Tibial artery (tissue), 4 donors: ENCODE results near the gene SERPINA9.

Source experiments
- DNase-seq, 2 donors: peaks; one replicate each; pipeline ENCODE4 v3.0.0-alpha.2; 2019
- H3K27ac ChIP-seq, 2 donors: fragments of 200-600 bp; sonication (generic) in 1 of 2; 1 replicate in 1 of 2; 2 replicates in 1 of 2; pipeline ENCODE4 v1.5.1; 2018 to 2019; ENCODE audit warnings: mild to moderate bottlenecking in 1 of 2
- H3K27me3 ChIP-seq, 2 donors: fragments of 200-600 bp; sonication (generic) in 1 of 2; one replicate each; pipeline versions ENCODE4 v1.5.1 to v1.6.0; 2016 to 2019
- H3K36me3 ChIP-seq, 3 donors: fragments of 200-600 bp; sonication (generic) in 2 of 3; one replicate each; pipeline ENCODE4 v1.5.1; 2016 to 2019; ENCODE audit warnings: mild to moderate bottlenecking in 2 of 3
- H3K4me1 ChIP-seq, 4 donors: fragments of 200-600 bp; sonication (generic) in 2 of 4; 1 replicate in 3 of 4; 2 replicates in 1 of 4; pipeline ENCODE4 v1.5.1; 2016 to 2019
- H3K4me3 ChIP-seq, 2 donors: fragments of 200-600 bp; sonication (generic) in 1 of 2; 1 replicate in 1 of 2; 2 replicates in 1 of 2; pipeline ENCODE4 v1.5.1; 2018 to 2019; ENCODE audit warnings: mild to moderate bottlenecking in 2 of 2
- H3K9me3 ChIP-seq, 3 donors: fragments of 200-600 bp; sonication (generic) in 1 of 3; one replicate each; pipeline ENCODE4 v1.5.1; 2016 to 2019
- CTCF ChIP-seq, 2 experiments: fragments of 200-600 bp in 1 of 2; fragments of 450-650 bp in 1 of 2; IDR thresholded peaks; one replicate each; pipeline ENCODE4 v1.5.1; 2017 to 2019; ENCODE audit warnings: antibody characterized with exemption in 2 of 2, mild to moderate bottlenecking in 1 of 2, moderate library complexity in 1 of 2
- intact Hi-C: fragments of 100-400 bp; cut with DNase I; formaldehyde crosslinking; loops from one replicate; pipeline ENCODE4 v1.15.0; 2023; ENCODE audit warnings: low total_unique reads

SERPINA9 gene

GRCh38 chr14:94447206-94447605 is 28.8 kb downstream of the SERPINA9 start:
- no peaks in the 10 kb centered on the region for H3K9me3 ChIP-seq
- no peak for TF ChIP-seq CTCF (IDR thresholded peaks at IDR 0.05)
- no peak for DNase-seq
- H3K4me1 ChIP-seq: no peaks in the 10 kb centered on the region
- H3K4me3 ChIP-seq: no peak overlapping the region
- no peaks in the 10 kb centered on the region for H3K27me3 ChIP-seq
- H3K36me3 ChIP-seq: no peaks in the 10 kb centered on the region
- intact Hi-C loops: no loop called here
- H3K27ac ChIP-seq: no peak overlapping the region

GRCh38 chr14:94446126-94446525 is 29.9 kb downstream of the SERPINA9 start:
- no peak for DNase-seq
- intact Hi-C loops: no loop called here

GRCh38 chr14:94445003-94445402 is 31.0 kb downstream of the SERPINA9 start:
- Histone ChIP-seq H3K9me3 (no peaks in the 10 kb centered on the region), H3K4me1 (no peaks in the 10 kb centered on the region), H3K4me3 (no peak overlapping the region), H3K36me3 (no peaks in the 10 kb centered on the region), H3K27me3 (no peaks in the 10 kb centered on the region), H3K27ac (no peak overlapping the region)
- DNase-seq: no peak
- intact Hi-C loops: no loop called here
- no peak for TF ChIP-seq CTCF (IDR thresholded peaks at IDR 0.05)

More at GRCh38 chr14:94446126-94446525, 29.9 kb downstream of the SERPINA9 start:
- Histone ChIP-seq H3K27me3 (no peaks in the 10 kb centered on the region), H3K36me3 (no peaks in the 10 kb centered on the region), H3K9me3 (no peaks in the 10 kb centered on the region), H3K27ac (no peak overlapping the region), H3K4me1 (no peaks in the 10 kb centered on the region), H3K4me3 (no peak overlapping the region)
- TF ChIP-seq CTCF (IDR thresholded peaks at IDR 0.05): no peak

- H3K4me1 ChIP-seq: no peaks in the 10 kb centered on the region
- intact Hi-C loops: no loop called here
- no peaks in the 10 kb centered on the region for H3K36me3 ChIP-seq
- H3K4me3 ChIP-seq: no peak overlapping the region
- no peak for TF ChIP-seq CTCF (IDR thresholded peaks at IDR 0.05)
- DNase-seq: no peak
- no peaks in the 10 kb centered on the region for H3K27me3 ChIP-seq
- no peak overlapping the region for H3K27ac ChIP-seq
- no peaks in the 10 kb centered on the region for H3K9me3 ChIP-seq
Measured at GRCh38 chr14:94441531-94442205, 34.3 kb downstream of the SERPINA9 start.

- intact Hi-C loops: no loop called here
- H3K36me3 ChIP-seq: no peaks in the 10 kb centered on the region
- H3K27ac ChIP-seq: no peak overlapping the region
- no peak overlapping the region for H3K4me3 ChIP-seq
- H3K4me1 ChIP-seq: no peaks in the 10 kb centered on the region
- no peaks in the 10 kb centered on the region for H3K9me3 ChIP-seq
- no peak for TF ChIP-seq CTCF (IDR thresholded peaks at IDR 0.05)
- H3K27me3 ChIP-seq: no peaks in the 10 kb centered on the region
- DNase-seq: no peak
Measured at GRCh38 chr14:94441130-94441529, 34.9 kb downstream of the SERPINA9 start.
